Ramos (cell line): Measurements from ENCODE around the gene MICALL2.
"Not testable (repeated sequence)": the region's sequence is repeated elsewhere in the genome, so short reads cannot be mapped to it uniquely, and the experiment has no call there.

Source experiments
- in situ Hi-C: fragments of 300-500 bp; cut with MboI; formaldehyde crosslinking; loops from one replicate; pipeline ENCODE4 v1.14.3; 2022; ENCODE audit warnings: low sequenced_read_pairs; ENCODE audit not compliant: unreplicated experiment

Gene MICALL2

DNA sequence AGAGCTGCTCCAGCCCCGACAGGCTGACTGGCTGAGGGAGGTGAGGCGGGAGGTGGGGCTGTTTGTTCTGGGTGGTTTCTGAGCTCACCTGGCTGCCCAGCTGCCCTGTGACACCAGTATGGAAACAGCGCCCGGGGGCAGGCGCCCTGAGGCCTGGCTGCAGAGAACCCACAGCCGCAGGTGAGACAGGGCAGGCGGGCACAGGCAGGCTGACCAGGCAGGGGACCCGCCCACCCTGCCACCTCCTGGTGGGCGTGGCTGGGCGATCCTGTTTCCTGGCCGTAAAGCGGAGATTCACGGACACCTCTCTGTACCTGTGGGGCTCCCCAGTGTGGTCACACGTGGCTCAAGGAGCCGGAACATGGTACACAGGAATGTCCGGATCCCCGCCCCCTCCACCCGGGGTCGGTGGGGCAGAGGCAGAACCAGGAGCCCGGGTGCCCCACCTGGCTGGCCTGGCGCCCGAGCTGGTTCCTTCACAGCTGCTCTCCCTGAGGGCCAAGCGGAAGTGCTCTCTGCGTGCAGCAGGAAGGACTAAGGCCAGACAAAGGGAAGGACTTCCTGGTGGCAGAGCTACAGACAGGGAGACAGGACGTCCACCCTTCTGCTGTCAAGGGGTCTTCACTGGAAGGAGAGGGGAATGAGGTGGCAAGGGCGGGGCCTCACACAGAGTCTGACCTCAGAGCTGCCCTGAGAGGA is 3.9 kb downstream of the MICALL2 start:
- in situ Hi-C loops, result no loop called here

DNA sequence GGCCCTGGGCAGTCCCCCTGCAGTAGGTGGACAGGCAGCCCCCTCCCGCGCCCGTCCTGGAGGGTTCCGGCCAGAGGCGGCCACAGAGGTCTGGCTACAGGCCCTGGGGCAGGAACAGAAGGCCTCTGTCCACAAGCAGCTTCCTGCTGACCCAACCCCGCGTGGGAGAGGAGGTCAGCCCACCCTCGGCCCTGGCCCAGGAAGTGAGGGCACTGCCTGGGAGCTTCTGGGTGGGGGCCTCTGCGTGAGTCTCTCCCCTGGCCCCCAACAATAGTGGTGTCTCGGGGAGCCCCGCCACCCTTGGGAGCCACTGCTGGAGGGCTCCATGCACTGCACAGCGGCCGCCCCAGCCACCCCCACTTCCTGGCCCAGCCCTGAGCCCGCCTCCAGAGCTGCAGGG is 4.7 kb downstream of the MICALL2 start:
- in situ Hi-C loops, result no loop called here

DNA sequence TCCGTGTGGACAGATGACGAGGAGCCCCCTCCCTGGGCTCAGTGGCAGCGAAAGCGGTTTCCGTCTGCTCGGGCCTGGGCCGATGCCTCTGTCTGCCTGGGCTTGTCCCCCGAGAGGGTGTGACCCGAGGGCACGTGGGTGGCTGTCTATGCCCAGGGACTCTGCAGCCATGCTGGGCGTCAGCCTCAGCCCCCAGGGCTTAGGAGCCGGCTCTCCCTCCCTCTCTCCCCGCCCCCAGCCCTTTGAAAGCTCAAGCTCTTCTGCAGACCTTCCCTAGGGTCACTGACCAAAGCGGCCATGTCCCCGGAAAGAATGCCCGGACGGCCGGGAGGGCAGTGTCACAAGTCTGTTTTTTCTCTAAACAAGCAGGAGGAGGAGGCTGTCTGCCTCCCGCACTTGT is 7.1 kb downstream of the MICALL2 start:
- in situ Hi-C loops, result no loop called here

DNA sequence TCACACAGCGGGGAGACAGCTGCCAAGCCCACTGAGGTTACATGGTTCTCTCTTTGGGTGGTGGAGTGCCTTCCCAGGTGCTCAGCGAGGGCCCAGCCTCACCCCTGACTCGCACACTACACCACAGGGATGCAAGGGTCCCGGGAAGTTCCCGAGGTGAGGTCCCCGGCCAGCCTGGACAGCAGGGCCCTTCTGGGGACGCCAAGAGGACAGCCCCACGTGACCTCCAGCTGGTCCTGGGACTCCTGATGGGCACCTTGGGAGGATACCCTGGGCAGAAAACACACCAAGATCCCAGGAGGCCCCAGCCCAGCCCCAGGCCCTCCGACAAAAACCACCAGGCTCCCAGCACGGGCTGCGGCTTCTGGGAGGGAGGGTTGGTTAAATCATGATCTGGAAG is 8.3 kb downstream of the MICALL2 start:
- in situ Hi-C loops, result no loop called here

DNA sequence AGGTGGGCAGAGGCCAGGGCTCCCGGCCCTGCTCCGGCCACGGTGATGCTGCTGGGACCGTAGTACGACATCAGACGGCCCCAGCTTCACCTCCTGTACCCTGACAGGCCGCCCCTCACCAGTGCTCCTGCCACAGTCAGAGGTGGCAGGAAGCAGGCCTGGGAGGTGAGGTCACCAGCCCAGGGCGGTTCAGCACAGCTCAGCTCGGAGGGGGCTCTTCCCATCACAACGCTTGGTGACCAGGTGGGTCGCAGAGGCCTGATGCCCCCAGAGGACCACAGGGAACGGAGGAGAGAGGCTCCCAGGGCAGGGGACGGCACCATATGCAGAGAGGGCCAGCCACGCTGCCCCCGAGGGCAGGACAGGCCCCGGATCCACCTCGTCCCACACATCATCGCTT is 8.8 kb downstream of the MICALL2 start:
- in situ Hi-C loops, result no loop called here

DNA sequence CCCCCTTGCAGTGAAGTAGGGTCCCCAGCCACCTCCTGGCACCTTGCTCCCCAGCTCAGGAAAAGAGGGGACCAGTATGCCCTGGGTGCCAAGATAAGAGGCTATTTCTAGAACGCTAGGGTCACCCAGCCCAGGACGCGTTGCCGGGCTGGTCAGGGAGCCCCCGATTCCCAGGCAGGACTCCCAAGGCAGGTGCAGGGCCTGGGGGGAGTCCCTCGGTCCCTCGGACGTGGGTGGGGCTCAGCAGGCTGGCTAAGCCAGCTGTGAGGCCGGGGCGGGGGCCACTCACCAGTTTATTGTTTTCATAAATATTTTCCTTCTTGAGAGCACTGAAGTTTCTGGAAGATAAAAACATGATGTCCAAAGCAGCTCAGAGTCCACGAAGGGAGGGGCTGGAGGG is 9.3 kb downstream of the MICALL2 start:
- in situ Hi-C loops, result no loop called here

DNA sequence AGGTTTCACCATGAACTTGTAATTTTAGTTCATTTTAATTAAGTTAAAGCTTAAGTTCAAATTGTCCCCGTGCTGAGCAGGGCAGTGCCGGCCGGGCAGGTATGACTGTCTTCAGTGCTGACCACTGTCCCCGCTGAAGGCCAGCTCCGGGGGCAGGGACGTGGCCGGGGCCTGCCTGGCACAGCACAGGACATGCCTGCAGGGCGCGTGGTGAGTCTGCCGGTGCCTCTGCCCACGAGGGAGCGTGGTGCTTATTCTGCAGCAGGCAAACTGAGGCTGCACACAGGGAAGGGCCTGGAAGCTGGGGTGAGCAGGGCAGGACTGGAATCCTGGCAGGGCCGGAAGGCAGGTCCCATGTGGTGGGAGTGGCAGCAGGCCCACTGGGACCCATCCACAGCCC is 9.8 kb downstream of the MICALL2 start:
- in situ Hi-C loops, result no loop called here

DNA sequence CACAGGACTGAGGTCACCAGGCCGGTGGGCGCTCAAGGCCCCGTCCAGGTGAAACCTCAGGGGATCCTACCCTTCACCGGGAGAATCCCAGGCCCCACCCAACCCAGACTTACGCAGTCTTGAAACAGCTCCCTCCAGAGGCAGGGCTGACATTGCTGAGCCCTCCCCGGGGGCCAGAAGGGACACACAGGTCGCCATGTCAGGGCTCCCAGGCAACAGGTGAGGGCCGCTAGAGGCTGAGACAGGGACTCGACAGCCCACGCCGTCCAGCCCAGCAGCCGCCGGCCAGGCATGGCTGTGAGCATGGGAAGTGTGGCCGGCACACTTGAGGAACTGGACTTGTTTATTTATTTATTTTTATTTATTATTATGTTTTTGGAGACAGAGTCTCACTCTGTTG is 10.3 kb downstream of the MICALL2 start:
- in situ Hi-C loops, result no loop called here

DNA sequence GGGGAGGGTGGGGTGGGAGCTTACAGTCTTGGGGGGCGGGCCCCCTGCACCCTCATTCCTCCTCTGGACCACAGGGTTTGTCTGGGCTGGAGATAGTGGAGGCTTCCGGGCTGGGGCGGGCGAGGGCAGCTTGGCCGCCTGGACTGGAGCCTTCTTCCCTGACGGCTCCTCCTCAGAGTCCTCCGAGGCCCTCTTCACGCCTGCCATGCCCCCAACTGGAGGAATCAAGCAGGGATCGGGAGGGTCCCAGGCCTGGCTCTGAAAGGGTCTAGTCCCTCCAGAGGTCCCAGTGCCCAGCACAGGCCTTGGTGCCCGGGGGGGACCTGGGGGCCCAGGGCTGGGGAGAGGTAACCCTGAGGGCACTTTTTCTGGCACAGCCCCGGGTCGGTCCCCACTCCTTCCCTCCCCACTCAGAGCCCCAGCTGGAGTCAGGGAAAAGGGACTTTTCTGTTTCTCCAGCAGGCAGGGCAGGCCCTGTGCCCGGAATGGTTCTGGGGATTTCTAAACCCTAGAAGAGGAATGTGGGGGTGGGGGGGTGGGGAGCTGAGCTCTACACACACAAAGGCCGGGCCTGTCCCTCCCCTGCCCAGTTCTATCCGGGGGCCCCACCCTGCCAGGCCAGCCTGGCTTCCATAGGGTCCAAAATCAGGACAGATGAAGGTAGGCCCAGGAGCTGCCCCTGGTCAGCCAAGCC is 11.6 kb downstream of the MICALL2 start:
- in situ Hi-C loops, result no loop called here

DNA sequence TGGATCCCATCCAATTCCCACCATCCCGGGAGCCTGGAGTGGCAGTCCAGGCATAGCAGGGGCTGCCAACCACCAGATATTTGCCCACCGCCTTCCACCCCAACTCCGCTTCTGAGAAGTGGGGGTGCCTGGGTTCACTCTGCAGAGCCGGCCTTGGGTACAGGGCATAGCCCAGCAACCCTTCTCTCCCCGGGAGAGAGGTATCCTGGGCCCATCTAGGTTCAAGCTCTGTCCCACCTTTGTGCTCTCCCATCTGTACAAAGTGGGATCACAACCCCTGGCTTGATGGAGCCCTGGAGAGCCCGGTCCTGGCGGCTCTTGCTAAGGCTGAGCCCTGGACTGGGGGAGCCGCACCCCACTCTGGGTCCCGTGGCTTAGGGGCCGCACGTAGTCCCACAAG is 12.2 kb downstream of the MICALL2 start:
- in situ Hi-C loops, result no loop called here

DNA sequence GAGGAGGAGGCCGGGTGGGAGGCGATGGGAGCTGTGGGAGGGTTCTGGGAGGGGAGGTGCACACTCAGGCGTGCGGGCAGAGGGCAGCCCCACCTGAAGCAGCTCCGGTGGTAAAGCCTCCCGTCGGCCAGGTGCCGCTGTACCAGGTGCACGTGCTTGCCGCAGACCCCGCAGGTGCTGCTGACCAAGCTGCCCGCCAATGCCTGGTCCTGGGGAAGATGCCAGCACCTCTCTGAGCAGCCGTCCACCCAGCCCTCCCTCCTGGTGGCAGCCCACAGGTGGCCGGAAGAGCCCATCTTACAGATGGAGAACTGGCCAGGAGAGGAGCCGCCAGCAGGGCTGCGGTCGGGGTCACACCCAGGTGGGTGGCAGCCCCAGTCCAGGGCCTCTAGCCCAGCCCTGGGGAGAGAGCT is 12.6 kb downstream of the MICALL2 start:
- in situ Hi-C loops, result no loop called here

DNA sequence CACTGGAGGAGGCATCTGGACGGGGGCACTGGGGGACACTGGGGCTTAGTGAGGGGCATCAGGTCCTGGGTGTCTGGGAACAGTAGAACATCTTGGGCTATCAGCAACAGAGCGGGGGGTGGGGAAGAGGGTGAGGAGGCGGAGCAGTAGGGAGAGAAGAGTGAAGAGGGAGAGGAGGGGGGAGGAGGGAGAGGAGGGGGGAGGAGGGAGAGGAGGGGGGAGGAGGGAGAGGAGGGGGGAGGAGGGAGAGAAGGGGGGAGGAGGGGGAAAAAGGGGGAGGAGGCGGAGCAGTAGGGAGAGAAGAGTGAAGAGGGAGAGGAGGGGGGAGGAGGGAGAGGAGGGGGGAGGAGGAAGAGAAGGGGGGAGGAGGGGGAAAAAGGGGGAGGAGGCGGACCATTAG is 13.2 kb downstream of the MICALL2 start:
- in situ Hi-C loops, result not testable (repeated sequence)

DNA sequence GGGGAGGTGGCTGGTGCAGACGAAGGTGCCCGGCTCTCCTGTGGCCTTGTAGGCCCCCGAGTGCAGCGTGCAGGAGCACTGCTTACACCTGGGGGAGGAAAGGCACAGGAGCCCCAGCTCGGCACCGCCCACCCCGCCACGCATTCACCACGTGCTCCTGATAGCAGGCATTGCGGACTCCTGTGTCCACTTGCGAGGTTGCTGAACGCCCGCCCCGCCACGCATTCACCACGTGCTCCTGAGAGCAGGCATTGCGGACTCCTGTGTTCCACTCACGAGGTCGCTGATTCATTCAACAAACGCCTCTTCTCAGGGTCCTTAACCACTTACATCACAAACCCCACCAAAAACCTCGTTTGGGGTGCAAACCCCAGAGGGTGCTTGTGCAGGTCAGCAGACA is 13.9 kb downstream of the MICALL2 start:
- in situ Hi-C loops, result no loop called here

DNA sequence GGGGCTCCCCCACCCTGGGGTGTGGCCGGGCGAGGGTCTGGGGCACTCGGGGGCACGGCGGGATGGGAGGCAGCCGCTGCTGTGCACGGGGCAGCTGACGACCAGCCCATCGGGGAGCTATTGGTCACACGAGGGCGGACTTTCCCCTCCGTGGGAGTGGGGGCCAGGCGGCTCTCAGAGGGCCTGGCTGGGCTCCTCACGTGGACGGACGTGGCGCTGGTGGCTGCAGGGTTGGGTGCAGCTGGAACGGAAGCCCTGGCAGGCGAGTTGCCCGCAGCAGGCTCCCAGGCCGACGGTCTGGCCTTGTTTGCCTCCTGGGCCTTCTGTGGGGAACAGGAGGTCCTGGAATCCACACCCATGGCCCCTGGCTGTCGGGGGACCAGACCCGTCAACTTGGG is 14.3 kb downstream of the MICALL2 start:
- in situ Hi-C loops, result no loop called here

DNA sequence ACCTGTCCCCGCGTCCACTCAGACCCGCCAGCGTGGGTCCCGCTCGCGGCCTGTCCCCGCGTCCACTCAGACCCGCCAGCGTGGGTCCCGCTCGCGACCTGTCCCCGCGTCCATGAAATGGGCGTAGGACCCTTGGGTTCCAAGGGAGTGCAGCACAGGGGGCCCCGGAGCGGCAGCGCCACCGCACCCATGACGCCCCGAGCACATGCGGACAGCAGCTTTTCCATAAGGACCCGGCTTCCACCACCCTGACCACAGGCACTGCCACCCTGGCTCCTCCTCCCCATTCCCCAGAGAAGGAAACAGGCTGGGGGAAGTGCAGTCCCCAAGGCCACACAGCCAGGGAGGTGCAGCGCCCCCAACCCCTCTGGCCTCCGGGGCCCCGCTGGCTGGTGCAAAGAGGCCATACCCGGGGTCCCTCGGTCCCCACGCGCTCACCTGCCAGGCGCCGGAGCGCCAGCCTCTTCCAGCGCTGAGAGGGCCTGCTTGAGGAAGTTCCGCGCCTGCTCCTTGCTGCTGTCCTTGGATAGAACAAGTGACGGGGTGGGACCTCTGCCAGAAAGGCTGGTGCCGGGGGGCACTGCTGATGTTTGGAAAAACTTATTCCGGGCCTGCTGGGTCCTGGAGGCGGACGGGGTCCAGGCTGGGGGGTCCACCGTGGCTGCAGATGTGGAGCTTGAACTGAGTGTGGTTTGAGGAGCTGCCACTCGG is 14.9 kb downstream of the MICALL2 start:
- in situ Hi-C loops, result no loop called here

DNA sequence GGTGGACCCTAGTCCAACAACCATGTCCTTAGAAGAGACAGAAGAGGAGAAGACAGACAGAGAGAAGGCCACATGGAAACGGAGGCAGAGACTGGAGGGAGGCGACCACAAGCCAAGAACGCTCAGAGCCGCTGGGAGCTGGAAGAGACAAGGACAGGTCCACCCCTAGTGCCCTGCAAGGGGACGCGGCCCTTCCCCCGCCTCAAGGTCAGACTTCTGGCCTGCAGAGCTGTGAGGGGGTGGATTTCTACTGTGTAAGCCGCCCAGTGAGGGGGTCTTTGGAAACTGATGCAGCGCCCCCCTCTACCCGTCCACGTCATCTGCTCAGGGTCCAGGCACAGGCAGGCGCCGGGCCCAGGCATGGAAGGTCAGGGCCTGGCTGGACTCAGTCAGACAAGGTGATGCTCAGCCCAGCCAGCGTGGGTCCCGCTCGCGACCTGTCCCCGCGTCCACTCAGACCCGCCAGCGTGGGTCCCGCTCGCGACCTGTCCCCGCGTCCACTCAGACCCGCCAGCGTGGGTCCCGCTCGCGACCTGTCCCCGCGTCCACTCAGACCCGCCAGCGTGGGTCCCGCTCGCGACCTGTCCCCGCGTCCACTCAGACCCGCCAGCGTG is 15.6 kb downstream of the MICALL2 start:
- in situ Hi-C loops, result not testable (repeated sequence)

DNA sequence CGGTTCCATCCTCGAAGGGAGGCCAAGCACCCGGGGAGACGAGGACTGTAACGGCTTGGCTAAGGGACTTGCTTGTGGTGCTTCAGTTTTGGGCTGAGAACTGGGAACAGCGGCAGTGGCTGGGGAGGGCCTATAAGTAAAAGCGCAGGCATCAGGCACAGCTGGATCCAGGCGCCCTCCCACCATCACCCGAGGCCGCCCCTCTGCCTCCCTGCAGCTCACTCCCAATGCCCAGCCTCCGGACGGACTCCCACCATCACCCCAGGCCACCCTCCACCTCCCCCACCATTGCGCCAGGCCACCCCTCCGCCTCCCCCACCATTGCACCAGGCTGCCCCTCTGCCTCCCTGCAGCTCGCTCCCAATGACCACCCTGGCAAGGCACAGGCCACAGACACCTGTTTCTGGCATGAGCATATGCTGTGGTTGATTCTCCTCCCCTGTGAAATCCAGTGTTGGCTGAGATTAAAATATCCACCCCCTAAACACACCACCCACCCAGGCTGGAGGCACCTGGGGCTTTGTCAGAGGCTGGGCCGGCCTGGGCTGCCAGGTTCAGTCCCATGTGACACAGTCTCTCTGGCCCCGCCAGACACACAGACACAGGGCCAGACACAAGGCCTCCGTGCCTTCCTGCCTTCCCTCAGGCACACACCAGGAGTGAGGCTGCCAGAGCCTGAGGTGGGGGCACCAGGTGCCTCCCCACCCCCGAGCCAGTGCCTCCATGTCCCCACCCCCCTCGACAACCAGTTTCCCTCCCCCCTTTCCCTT is 16.7 kb downstream of the MICALL2 start:
- in situ Hi-C loops, result no loop called here

DNA sequence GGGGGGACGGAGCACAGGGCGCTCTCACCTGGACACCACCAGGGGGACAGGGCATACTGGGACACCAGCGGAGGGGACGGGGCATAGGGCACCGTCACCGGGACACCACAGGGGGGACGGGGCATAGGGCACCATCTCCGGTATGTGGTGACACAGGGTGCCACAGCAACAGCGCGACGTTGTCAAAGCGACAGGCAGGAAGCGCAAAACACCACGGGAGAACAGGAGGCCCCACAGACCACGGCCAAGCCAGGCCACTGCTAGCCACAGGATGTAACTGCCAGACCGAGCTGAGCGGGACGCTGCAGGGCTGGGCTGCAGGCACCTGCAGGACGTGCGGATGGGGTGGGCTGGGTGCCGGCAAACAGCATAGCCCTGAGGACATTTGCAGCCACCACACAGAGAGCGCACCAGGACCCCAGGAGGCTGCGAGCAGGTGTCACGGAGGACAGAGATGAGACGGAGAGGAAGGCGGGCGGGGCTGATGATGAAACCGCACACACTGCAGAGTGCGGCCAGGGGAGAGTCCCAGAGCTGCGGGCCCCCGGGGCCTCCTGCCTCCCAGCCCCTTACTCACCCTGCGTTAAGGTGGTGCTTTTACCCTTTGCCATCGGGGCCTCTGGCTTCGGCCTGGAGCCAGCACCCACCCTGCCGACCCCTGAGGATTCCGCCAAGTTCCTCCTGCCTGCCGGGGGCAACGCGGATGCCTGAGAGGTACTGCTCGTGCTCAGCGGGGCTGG is 17.5 kb downstream of the MICALL2 start:
- in situ Hi-C loops, result no loop called here

DNA sequence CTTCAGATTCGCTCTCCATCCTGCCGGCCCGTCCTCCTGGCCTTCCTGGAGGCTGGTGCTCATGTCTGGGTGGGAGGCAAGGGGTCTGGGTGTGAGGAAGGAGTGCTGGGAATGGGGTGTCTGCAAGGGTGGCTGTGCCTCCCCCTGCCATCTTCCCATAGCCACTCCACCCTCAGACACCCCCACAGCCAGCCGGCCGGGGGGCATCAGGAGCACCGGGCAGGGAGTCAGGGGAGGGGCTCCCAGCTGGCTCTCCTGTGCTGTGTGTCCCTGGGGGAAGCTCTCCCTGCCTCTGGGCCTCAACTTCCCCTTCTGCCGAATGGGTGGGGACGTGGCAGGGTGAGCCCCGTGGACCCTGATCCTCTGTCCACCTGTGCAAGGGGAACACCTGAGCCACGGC is 18.6 kb downstream of the MICALL2 start:
- in situ Hi-C loops, result no loop called here
